ENCODE data around the gene PRSS3.
"Not testable (repeated sequence)": the region's sequence is repeated elsewhere in the genome, so short reads cannot be mapped to it uniquely, and the experiment has no call there.

Gene PRSS3

DNA sequence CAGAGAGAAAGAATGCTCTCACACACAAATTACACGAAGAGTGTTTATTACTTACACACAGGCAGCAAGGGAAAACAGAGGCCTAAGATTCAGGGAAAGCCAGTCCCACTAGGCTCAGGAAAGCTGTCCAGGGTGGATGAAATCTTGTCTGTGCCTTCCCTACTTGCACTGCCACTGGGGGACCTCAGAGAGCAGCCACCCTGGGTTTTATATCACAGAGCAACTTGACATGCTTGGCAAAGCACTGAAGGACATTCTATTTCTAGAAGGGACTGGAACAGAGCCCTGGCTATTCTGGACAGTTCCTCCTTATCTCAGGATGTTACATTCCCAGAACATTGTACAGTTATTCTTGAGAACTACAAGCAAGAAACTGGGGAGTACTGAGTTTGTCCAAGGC is 7.5 kb upstream of the PRSS3 start:
- DNase-seq: no peak

DNA sequence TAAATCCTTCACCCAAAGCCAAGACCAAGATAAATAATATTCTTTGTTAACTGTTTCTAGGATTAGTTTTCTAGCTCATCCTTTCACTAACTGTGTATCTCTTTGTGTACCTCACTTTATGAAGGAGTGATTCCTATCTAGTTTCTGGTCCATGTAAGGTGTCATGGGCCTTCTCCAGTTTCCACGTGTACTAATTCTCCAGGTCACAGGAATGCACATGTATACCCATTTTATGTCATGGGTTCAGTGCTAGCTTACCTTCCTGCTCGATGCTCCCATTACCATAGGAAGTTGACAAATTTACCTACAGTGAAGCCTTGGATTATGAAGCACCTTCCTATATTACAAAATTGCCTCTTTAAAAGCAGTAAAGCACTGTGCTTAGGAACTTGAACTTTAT is 5.9 kb upstream of the PRSS3 start:
- not testable (repeated sequence) for DNase-seq

DNA sequence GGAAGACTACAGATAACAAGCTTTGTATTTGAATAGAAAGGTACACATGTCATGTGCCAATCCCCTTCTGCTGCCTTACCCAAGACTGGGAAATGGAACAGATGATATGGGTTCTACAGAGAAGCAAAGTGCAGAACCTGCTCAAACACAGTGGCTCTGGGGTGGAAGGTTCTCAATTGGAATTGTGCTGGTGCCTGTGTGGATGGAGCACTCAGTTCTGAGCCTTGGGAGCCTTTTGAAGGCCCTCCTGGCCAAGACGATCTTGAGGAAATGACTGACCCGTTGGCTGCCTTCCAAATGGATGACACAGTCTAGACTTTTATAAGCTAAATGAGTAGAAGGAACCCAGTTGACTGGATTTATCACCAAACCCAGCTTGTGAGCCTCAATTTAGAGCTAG is 4.2 kb upstream of the PRSS3 start:
- DNase-seq: no peak

DNA sequence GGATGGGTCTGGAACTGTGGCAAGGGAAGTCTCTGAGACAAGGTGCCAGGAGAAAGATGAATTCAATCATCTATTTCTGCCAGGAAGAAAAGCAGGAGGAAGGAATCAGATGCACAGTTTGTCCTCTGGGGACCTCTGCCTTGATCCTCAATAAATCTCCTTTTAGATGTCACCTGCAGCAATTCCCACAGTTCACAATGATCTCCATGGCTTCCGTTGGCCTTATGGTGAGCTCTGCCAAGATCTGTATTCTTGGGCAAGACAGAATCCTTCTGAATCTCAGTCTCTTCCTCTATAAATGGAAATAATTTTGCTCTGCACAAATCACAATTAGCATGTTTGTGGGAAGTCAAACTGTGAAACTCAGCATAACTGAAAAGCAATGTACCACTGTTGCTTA is 1.9 kb upstream of the PRSS3 start:
- DNase-seq: not testable (repeated sequence)

DNA sequence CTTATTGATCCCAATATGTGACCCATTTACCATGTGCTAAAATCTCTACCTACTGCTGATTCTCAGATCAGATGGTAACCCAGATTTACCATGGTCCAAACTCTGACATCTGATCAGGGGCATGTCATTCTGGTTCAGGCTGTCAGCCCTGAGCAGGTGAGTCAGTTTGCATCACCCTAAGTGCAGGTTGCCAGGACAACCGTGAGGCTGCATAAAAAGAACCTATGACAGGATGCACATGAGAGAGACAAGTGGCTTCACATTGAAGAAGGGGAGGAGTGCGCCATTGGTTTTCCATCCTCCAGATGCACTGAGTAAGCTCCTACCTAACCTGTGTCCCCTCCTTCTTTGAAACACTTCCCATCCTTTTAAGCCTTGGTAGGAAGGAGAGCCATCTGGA is 801 bp upstream of the PRSS3 start:
- no peak for DNase-seq

DNA sequence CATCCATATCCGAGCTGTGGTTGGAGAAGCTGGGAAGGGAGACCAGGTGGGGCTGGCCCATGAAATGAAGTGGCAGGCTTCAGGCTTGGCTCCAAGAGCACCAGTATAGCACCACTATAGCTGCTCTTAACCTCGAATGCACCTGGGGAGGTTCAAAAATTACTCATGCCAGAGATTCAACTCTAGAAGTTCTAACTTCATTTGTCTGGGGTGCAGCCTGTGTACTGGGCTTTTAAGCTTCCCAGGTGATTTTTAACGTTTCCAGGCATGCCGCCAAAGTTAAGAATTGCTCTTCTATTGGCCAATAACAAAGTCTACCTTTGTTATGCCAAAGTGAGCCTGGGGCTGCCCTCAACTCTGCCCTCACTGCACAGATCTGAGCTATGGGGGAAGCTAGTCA is 458 bp downstream of the PRSS3 start:
- DNase-seq: no peak

DNA sequence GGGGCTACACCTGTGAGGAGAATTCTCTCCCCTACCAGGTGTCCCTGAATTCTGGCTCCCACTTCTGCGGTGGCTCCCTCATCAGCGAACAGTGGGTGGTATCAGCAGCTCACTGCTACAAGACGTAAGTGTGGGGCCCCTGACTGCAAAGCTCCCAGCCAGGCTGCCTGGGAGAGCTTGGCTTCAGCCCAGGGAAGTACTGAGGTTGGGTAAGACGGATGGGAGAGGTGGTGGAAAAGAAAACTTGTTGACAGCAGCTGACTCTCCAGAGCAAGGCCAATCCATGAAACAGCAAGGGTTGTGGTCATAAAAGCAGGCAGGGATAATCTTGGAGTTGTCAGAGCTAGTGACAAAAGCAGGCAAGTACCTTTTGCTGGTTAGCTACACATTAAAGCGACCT is 1.3 kb downstream of the PRSS3 start:
- not testable (repeated sequence) for DNase-seq

DNA sequence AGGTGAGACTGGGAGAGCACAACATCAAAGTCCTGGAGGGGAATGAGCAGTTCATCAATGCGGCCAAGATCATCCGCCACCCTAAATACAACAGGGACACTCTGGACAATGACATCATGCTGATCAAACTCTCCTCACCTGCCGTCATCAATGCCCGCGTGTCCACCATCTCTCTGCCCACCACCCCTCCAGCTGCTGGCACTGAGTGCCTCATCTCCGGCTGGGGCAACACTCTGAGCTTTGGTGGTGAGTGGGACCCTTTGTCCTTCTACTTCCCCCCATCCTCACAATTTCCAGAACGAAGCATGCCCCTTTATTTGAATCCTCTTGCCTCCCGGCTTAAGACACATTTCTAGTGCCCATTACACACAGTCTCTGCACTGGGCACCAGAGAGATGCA is 2.5 kb downstream of the PRSS3 start:
- DNase-seq: no peak

DNA sequence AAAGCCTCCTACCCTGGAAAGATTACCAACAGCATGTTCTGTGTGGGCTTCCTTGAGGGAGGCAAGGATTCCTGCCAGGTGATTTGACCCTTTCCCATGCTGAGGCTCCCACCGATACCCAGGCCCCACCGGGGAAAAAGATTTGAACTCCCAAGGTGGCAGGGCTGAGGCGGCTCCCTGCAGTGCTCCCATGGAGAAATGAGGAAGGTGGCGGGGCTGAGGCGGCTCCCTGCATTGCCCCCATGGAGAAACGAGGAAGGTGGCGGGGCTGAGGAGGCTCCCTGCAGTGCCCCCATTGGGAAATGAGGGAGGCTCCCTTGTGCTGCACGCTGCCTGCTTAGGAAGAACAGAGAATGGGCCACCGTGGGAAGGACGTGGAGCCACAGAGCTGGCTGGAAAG is 3.2 kb downstream of the PRSS3 start:
- DNase-seq: no peak

DNA sequence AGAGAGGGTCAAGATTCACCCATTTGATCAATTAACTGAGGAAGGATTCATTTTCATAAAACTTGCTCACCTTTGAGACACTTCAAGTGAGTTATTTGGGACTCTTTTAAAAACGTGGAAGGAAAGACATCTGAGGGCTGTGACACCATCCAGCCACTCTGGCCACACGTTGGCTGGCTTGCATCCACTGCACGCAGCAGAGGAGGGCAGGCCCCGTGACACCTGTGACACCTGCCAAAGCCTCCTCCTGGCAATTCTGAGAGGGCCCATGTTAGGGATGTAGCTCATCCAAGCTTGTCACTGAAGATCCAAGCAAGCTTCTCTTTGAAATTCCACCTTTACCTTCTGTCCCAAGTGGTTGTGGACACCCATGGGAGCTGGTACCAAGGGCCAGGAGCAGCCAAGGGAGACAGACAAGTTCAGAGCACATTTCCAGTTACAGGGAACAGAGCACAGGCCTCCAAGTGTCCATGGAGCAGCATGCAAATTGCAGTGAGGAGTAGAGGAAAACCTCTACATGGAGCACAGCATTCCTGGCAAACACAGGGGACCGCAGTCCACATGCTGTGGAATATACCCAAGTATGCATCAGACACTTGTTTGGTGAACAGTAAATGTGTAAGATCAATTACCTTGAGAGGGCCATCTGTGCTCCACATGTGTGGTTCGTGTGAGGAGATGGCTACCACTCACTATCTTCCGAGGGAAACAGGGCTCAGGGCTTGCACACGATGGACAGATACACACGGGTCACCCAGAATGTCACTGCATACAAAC is 4.8 kb downstream of the PRSS3 start:
- no peak for DNase-seq

DNA sequence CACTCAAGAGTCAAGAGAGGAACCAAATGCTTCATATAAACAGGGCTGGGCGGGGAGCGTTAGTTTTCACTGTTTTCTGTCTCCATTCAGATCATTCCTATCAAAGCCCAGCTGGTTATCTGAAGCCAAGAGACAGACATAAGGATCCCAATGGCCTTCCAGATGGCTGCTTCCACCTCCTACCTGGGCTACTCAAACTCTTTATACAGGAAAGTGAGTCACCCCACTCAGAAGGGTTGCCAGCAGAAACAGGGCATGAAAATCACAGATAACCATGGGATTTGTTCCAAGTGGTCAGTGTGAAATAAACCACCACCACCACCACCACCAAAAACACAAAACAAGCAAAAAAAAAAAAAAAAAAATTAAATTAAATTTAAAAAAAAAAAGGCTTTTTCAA is 5.5 kb downstream of the PRSS3 start:
- no peak for DNase-seq

DNA sequence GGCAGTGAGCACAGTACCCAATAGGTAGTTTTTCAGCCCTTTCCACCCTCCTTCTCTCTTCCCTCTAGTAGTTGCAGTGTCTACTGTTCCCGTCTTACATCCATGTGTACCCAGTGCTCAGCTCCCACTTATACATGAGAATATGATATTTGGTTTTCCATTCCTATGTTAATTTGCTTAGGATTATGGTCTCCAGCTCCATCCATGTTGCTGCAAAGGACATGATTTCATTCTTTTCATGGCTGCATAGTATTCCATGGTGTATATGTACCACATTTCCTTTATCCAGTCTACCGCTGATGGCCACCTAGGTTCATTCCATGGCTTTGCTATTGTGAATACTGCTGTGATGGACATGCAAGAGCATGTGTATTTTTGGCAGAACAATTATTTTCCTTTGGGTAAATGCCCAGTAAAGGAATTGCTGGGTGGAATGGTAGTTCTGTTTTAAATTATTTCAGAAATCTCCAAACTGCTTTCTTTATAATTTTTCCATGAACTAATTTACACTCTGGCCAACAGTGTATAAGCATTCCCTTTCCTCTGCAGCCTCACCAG is 6.7 kb downstream of the PRSS3 start:
- DNase-seq: not testable (repeated sequence)

DNA sequence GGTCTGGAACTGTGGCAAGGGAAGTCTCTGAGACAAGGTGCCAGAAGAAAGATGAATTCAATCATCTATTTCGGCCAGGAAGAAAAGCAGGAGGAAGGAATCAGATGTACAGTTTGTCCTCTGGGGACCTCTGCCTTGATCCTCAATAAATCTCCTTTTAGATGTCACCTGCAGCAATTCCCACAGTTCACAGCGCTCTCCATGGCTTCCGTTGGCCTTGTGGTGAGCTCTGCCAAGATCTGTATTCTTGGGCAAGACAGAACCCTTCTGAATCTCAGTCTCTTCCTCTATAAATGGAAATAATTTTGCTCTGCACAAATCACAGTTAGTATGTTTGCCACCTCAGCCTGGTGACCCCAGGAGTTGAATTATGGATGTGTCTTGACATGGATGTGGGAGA is 8.8 kb downstream of the PRSS3 start:
- not testable (repeated sequence) for DNase-seq

DNA sequence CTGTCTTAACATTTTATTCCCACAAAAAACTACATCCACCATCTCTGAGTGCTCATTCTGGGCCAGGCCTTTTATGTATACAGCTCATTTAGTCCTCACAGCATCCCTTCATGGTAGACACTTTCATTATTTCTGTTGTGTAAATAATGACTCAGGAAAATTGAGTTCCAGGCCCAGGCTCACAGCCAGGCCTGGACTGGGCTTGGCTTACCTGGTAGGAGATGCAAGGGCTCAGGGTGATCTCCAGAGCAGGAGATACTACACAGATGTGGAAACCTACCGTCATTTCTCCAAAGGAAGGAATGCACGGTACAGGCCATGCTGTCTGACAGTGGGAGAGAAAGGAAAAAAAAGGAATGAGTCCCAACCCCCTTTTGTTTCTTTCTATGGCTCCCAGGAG is 11.8 kb downstream of the PRSS3 start:
- not testable (repeated sequence) for DNase-seq

DNA sequence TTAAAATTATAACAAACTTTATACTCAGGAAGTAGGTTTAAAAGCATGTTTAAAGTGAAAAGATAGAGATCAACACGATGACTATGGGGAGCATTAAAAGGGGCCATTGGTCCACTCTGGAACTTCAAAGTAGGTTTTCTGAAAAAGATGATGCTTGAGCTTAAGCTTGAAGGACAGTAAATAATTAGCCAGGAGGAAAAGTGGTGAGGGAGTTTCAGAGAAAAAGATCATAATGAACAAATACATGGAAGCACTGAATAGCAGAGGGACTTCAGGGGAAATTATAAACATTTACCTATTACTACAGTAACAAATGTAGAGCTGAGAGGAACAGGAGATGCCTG is 13.6 kb downstream of the PRSS3 start:
- not testable (repeated sequence) for DNase-seq

DNA sequence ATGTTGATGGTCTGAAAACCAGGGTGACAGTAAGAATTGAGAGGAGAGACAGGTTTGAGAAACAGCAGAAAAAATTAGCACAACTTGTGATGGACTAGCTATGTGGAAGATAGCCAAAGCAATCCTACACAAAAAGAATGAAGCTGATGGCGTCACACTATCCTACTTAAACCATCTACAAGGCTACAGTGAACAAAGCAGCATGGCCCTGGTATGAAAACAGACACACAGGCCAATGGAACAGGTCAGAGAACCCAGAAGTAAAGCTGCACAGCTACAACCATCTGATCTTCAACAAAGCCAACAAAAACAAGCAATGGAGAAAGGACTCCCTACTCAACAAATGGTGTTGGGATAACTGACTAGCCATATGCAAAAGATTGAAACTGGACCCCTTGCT is 14.1 kb downstream of the PRSS3 start:
- DNase-seq: no peak

DNA sequence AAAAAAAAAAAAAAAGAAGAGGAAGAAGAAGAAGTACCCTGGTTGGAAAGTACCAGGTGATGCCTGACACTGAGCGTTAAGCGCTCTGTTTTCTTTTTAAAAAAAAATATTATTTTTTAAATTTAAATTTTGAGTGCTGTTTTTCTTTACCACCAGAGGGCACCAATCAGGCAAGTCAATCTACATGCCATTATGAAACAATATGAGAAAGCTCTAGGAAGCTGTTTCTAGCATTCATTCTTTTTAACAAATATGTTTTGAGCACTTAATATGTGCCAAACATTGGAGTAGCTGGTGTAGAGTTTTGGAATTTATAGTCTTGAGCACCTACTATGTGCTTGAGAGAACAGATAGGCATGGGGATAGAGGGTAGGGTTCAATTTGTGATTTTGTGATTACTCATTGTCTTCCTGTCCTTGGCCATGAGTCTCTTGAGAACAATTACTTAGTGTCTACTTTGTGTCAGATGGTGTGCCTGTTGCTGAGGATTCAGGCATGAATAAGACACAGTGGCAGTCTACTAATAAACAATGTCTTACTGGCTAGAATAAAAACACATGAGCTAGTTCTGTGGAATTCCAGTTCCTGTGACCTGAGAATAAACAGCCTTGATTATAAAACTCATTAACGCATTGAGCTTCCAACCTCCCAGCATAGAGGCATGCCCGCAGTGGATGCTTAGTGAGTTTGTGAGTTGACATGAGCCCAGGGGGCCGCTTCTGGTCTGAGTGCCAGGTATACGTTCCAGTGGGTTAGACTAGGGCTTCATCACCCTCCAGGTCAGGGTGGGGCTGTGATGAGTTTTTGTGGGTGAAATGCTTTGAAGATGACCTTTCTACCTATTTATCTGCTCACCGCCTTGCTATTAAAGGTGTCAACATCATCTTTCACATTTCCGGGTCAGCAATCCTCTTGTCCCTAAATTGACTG is 18.6 kb downstream of the PRSS3 start:
- peak; percentile 39 for DNase-seq

DNA sequence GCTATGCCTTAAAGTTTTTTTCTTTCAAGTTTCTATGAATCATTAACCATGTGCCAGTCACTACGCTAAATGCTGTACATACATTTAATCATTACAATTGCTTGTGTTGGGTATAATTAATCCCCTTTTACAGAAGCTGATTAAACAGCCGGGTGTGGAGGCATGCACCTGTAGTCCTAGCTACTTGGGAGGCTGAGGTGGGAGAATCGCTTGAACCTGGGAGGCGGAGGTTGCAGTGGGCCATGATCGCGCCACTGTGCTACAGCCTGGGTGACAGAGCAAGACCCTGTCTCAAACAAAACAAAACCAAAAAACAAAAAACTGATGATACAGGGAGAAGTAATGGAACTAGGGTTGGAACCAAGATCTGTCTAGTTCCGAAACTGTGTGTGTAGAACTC is 20.4 kb downstream of the PRSS3 start:
- no peak for DNase-seq

DNA sequence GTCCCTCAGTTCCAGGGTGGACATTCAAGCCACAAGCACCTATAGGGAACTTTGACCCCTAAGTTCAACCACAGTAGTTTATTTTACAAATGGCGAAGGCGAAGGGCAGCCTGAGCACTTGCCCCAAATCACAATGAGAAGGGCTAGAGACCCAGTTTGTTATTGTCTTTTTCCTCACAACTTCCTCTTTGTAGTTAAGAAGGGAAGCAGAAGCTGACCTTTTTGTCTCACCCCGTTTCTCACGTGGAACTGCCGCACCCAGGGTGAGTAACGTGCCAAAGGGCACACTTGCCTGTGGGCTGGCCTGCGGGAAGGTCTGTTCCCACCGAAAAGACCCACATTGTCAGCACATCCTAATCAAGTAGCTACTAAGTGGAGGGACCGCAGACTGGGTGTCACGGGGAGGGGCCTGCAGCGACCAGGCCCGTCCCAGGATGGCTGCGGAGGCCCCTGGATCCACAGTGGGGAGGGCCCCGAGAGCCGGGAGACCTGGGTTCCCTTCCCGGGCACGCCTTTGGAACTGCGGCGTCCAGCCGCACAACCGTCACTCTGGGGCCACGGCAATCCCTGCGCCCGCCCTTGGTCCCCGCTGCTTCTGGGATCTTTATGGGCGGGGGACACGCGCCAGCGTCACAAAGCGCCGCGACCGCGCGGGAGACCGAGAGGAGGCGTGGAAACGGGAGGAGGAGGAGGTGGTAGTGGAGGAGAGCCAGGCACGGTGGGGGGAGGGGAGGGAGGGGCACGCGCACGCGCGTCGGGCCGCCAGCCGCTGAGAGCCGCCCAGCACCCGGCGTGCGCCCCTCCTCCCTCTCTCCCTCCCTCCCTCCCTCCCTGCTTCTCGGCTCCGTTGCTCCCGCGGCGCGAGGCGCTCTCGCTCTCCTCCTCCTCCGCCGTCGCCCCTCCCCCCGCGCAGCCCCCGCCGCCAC is 21.2 kb downstream of the PRSS3 start, which contains the start of gene UBE2R2:
Gene UBE2R2 (plus strand): TSS at position 834 of the 926 bp plus-strand sequence. CDS start 598 bp downstream, outside the sequence.
- DNase-seq: peak; percentile 71

DNA sequence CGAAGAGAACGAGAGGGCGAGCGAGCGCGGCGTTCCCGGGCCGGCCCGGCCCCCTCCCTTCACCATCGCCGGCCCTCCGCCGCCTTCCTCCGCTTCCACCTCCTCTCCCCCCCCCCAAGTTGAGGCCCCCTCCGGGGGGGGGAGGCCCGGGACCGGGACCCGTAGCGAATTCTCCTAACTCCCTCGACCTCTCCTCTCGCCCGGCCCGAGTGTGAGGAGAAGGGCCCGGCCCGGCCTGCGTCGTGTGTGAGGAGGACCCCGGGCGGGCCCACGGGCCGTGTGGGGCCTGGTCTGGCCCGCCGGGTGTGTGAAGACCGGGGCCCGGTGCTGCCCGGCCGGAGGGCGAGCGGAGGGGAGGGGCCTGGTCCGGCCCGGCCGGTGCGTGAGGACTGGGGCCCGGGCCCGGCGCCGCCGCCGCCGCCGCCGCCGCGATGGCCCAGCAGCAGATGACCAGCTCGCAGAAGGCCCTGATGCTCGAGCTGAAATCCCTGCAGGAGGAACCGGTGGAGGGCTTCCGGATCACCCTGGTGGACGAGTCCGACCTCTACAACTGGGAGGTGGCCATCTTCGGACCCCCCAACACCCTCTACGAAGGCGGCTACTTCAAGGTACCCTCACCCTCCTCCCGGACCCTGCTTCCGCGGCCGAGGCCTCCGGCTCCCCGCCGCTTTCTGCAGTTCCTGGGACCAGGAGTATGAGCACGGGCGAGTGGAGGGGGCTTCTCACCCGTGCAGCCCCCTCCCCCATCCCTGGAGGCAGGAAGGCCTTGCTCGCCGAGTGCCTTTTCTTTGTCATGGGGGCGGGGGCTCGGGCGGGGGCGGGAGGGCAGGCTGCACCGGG is 22.2 kb downstream of the PRSS3 start:
- DNase-seq: no peak

DNA sequence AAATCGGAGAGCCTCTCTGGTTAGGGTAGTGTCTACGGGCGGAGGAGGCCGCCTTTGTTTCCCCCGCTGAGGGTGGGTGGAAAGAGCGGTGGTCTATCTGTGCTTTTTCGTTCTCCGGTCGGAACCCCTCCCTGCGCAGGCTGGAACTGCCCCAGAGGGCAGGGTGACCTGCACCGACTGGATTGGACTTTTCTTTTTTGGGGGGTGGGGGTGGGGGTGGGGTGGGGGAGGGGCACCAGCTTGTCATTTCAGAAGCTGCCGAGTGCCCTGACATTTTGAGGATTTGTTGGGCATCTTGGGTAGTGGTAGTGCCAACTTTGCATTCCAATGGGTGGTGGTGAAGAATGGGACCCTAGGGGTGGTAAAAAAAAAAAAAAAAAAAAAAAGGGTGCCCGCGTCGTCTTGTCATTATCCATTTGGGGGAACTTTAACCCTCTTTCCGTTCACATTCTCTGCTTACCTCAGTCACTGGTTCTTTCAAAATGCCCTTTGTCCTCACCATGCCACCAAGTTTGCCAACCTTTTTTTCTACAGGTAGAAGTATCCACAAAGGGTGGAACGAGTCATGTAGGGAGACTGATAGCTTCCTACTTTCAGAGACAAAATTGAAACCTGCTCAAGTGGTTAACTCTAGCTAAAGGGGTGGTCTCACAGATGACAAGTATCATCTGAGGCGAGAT is 22.9 kb downstream of the PRSS3 start:
- DNase-seq: no peak
